NCI-H1105 treated with DMSO at 0.1 percent for 48 hours (cell line): ENCODE data around the gene FIG4.
"Not testable (repeated sequence)": the region's sequence is repeated elsewhere in the genome, so short reads cannot be mapped to it uniquely, and the experiment has no call there.

ENCODE experiments used
- DNase-seq: peaks from one replicate; lab custom pipeline; 2025; lab: John Stamatoyannopoulos, UW

FIG4 gene

DNA sequence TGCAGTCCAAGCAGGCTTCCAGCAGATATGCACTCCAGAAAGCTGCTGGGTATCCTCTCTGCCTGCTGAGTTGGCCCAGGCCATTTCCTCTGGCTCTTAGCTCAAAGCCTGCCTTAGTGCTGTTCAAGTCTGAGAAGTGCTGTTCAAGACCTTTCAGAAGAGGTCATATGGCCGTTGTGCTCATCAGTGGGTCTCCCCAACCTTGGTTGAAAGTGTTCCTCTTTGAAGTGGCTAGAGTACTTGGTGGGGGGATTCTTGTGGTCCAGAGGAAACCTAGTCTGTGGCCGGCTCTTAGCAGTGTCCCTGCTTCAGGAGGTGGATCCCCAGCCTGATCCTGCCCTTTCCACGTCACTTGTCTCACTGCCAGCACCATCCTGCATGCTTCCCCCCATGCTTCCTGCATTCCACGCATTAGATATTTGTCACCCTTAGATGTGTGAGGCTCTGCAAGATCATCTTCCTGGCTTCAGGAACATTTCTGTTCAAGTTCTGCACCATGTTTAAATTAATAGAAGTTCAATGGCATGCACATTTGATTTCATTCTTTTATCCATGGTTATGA lies 105.0 kb downstream of the FIG4 start:
- no peak for DNase-seq

DNA sequence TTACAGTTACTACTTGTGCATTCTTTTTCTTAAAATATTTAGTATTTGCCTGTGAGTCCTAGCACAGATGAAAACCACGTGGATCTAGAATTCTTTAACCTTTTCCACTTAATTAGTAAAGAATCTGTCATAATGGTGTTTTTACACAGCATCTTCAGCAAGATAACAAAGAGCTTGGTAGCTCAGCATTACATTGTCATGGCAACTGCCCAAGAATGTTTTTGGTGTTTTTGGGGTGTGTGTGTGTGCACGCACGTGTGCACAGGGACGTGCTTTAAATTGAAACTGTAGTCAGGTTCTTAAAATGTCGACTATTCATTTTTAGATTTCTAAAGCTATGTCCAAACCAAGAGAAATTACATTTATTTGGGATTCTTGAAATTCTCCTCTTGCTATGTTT lies 108.0 kb downstream of the FIG4 start:
- peak; percentile 43 for DNase-seq

DNA sequence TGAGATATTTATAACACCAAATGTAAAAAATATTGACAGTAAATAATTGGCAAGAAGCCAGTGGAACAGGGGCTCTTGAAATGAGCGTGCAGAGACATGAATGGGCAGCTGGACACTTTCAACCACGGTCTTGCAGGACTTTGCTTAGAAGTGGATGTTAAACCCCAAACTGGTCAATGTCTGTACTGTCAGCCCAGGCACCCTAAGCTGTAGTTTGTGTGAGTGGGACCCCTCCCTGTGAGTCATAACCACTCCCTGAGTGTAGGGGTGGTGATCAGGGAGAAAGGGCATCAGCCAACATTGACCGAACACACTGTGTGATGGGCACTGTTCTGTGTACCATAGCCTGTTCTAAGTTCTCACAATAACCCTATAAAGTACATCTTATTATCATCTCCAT lies 108.6 kb downstream of the FIG4 start:
- DNase-seq = peak; percentile 58

DNA sequence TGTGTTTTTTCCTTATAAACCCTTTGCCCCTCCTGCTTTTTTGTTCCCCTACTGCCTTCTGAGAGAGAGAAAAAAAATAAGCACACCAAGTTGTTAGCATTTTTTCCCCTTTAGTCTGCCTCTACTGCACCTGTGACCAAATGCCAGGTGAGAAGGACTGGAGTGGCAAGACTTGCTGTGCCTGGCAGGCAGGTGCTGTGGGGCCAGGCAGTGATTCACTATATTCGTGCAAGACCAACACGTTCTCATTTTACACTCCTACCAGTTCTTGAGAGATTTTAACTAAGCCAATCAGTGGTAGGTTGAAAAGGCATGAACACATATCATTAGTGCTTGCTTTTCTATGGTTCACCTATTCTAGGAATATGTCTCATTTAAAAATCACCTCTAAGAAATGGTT lies 109.7 kb downstream of the FIG4 start:
- peak; percentile 36 for DNase-seq

DNA sequence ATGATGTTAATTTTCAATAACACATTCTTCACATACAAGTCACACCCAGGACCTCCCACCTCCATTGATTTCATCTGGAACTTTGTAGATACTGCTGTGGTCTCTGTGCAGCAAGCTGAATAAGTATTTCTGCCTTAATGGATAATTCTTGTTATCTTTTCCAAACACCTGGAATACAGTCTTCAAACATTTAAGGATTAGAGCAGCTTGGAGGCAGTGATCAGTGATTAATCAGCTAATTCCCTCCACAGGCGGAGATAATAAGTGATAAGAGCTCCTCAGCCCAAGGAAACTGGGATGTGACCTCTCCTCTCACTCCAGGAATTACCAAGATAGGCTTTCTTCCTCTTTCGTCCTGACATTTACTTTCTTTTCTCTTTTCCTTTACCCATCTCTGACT lies 110.7 kb downstream of the FIG4 start:
- no peak for DNase-seq

DNA sequence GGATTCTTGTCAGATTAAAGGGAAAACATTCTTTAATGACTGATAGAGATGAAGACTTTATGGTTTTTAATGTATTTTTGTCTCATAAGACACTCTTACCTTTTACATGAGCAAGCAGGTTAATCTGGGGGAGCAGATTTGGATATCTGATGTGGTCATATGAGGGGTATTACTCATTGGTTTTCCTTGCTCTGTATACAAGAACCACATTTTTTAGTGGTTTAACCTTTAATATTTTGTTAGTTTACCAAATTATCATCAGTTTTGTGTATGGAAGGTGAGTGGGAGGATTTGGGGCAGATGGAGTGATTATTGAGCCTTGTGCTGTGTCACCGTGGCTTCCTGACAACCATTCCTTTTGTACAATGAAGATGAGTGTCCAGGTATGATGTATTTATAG lies 112.9 kb downstream of the FIG4 start:
- DNase-seq = no peak

DNA sequence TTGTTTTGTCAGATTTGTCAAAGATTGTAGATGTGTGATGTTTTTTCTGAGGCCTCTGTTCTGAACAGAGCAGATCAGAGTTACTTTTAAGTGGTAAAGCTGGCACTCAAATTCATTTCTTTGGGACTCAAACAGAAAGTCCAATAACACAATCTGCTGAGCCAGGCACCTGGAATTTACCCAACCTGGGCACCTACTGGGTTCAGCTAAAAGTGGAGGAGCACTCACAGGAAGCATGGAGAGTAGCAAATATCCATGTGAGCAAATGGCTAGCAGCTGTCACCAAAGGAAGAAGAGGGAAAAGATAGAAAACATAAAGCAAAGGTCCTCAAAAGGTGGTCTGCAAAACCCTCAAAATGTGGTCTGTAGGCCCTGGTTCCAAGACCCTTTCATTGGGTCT lies 116.8 kb downstream of the FIG4 start:
- no peak for DNase-seq

DNA sequence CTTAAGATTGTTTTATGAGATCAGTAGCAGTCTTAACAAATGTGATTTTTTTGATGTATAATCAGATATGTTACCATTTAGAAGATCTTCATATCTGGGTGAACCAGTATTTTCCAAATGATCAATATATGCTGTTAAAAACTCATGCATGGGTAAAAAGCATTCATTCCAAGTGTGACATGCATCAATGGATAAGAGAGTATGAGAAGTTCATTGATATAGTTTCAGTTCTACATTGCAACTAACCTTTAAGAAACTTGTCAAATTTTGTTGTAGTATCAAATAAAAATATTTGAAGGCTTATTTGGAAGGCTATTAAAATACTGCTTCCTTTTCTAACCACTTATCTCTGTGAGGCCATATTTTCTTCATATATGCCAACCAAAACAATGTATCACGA lies 117.7 kb downstream of the FIG4 start:
- no peak for DNase-seq

DNA sequence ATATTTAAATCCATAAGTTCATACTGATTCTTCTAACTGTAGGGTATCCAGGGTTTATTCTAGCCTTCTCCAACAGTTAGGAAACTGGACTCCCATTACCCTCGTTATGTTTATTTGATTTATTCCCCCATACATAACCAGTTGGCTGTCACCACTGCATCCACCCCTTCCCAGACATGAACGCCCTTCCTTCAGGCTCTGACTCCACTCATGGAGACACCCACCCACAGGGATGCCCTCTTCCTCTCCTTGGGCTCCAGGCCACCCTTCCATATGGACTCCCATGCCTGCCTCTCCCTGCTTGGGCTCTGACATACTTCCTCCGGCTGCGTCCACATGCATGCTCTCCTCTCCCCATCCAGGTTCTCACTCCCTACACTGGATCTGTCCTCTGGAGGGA lies 124.0 kb downstream of the FIG4 start:
- no peak for DNase-seq

DNA sequence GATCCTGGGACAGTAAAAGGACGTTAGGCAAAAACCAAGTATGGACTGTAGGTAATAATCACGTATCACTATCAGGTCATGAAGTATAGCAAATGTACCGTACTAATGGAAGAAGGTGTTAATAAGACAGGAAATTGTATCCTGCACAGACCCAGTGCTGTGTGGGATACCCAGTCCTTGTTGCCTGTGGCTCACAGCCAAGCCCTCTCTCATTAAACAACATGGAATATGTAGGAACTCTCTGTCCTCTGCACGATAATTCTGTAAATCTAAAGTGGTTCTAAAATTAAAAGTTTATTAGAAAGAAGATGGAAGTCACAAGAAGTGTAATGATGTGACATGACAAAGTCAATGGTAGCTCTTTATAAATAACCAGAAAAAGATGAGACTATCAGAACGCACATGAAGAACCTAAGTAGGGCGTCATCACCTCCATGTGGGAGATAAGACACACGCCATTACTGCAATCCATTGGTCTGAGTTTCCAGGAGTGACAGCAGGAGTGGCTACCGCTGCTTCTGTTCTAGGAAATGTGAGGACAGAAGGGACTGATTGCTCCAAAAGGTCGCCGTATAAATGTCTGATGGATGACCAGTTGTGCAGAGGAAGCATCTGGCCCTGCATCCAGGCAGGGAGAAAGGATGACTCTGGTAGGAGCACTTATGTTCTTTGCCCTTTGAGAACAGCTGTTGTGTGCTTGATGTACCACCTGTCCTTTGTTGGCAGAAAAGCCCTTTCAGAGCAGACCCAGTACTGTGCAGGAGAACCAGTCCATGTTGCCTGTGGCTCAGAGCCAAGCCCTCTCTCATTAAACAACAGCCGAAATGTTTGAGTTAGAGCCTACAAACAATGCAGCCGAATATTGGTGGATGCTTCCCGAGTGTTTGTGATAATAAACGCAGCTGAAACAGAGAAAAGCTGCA lies 125.6 kb downstream of the FIG4 start:
- peak; percentile 100 for DNase-seq

DNA sequence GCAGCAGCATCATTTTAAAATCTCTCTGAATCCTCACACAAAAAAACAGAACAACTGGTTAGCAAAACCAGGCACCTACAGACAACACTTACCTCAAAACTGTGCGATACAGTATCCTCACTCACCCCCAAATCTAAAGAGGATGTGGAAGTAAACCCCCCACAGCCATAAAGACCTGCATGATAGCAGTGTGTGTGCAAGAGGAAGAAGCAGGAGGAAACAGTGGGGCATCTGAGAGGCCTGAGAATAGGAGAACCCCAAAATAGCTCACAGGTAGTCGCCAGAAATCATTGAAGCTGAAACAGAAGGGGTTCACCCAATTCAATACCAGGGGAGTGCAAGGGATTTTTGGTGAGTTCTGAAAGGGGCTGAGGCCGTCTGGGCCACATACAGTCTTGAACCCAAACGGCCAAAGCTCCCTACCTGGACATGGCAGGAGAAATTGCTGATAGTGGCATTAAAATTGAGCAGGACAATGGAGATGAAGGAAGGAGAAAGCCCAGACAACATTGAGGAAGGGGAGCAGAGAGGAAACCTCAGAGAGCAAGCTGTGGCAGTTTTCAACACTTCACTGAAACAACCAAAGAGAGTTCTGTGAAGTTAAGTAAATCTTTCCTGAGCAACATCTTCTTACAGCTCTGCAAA lies 129.7 kb downstream of the FIG4 start:
- no peak for DNase-seq

DNA sequence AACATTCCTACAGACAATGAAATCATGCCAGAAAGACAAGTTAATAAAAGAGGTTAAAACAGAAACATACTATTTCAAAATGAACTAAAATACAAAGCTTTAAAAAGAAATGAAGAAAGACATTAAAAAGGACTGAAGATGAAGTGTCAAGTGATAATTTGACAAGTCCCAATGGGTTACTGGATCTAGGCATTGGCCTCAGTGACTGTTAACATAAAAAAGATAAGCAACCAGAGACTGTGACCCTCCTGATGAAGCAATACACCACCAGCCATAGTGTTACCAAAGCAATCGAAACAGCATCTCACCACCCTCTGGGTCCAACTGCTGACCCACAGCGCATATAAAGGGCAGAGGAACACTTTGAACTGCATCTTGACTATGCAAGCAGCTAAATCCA lies 130.3 kb downstream of the FIG4 start:
- DNase-seq = no peak

DNA sequence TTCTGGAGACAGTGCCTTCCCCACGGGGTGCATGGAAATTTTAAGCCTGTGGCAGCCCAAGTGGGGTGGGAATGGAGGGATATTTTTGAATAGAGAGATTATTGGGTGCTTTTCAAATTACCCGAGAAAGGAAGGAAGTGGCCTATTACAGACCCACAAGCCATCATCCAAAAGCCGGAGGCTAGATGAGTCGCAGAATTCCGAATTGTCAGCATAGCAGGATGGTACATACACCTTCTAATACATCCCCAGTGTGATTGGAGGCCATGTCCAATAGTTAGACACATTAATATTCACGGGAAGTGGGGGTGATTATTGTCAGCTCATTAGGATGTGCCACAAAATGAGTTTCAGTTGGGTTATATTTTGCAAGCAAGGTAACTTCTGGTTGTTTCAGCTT lies 133.0 kb downstream of the FIG4 start:
- DNase-seq = no peak

DNA sequence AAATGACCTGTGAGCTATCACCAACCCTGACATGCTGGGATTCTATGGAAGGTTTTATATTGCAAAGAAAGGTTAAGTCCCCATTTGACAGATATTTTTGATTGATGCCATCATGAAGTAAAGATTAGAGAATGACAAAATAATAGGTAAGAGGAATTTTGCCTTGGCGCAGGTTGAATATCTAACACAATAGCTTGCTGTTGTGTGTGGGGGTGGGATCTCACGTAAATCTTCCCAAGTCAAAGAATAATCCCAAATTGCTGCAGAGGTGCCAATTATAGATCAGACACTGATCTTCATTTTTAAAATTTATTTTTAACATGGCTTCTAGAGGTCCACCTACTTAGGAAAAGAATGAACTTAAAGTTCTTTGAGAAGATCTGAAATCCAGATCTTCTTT lies 135.5 kb downstream of the FIG4 start:
- DNase-seq = no peak

DNA sequence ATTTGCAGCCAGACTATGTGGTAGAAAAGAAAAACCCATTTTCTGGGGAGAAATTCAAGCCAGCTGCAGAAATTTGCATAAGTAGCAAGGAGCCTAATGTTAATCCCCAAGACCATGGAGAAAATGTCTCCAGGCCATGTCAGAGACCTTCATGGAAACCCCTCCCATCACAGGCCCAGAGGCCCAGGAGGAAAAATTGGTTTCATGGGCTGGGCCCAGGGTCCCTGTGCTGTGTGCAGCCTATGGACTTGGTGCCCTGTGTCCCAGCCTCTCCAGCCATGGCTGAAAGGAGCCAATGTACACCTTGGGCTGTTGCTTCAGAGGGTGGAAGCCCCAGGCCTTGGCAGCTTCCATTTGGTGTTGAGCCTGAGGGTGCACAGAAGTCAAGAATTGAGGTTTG lies 140.3 kb downstream of the FIG4 start:
- not testable (repeated sequence) for DNase-seq

DNA sequence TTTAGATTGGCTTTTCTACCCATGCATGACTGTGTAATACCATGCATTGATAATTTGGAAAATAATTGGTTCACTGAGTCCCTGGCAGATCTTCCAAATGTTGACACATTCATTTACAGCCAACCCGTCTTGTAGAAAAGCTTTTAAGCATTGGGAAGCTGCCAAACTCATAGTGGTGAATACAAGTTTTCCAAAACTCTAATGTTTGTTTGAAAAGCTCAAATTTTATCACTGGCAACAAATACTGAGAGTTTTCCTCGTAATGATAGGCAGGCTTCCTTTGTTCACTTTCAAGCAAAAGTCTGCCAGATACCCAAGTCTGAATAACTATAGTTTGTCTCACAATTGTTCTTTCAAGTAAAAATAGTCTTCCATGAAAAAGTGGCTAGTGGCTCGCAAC lies 143.0 kb downstream of the FIG4 start:
- peak; percentile 80 for DNase-seq

DNA sequence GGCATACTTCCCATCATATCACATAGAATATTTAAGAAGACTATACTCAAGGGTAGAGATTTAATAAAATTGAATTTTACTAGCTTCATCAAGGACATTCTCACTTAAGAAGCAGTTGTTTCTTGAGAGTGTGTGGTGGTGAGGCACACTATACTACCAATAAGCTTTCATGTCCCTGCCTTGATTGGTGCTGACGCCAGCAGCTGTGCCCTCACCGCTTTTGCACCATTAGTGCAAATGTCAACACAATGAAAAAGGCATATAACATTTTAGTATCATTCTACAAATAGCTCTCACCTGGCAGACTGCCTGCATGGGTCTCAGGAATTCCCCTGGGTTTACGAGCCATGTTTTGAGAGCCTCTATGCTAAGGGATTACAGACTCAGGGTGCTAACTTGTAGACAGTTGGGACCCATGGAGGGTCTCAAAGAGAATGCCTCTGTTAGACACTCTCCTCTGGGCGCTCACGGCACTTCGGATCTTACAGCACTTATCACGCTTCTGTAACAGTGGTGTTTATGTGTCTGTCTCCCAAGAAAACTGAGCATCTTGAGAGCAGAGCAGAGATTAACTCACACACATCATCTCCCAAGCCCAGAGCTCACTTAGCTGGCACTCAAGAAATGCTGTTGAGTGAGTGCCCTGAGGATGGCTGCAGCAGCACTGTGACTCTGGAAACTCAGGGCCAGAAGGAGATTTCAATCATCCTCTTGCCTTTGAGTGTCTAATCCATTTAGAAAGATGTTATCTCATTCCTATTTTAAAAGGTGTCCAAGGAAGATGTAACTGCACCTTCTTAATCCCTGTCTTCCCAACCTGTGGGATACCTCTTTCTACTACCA lies 143.7 kb downstream of the FIG4 start:
- peak; percentile 86 for DNase-seq

DNA sequence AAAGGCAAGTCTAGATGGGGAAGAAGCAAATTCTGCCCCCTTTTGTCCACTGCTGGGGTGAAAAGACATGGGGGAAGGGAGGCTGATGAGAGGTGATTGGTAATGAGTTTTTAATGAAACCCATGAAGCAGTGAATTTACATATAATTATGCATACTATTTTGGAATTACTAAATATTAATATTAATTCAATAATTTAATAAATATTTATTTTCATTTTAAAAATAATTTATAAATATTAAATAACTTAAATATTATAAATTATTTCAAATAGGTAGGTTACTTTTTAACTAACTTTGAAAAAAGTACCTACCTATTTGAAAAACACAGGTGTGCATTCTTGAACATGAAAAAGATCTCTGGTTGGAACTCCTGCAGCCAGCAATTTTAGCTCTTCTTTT lies 148.9 kb downstream of the FIG4 start:
- DNase-seq = no peak

DNA sequence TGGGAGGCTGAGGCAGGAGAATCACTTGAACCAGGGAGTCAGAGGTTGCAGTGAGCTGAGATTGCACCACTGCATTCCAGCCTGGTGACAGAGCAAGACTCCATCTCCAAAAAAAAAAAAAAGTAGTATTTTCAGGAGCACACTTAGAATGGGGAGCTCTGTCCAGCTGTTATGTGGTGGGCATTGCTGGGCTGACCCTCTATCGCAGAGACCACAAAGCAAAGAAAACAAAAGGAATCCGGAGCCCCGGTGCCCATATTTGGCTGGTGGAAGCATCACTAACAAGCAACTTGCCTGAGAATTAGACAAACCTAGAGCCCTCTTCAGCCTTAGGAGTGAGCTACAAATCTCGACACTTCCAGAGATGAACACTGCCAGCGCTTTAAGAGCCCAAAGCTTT lies 149.7 kb downstream of the FIG4 start:
- no peak for DNase-seq

DNA sequence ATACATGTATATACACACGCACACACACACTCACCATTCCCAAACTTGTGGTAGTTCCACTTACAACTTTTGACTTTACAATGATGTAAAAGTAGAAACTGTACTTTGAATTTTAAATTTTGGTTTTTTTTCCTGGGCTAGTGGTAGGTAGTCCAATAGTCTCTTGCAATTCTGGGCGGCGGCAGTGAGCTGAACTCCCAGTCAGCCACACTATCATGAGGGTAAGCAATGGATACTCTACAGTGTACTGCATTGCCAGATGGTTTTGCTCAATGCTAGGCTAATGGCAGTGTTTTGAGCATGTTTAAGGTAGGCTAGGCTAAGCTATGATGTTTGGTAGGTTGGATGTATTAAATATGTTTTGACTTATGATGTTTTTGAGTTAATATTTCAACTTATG lies 150.8 kb downstream of the FIG4 start:
- no peak for DNase-seq

DNA sequence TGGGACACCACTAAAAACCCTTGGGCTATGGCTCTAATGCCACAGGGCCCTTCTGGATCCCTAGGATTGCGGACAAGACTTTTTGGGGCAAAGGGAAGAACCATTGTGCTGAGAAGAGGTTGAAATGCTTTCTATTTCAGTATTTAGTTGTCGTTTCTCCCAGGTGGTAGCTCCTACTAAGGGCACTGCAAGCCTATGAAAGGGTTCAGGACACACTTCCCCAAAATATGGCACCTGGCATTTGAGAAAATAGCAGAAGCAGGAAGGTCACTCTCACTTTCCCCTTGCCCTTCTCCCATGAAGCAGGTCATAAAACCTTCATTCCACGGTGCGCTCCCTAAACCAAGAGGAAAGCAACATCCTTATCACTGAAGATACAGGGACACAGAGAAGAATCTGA lies 161.6 kb downstream of the FIG4 start:
- DNase-seq = no peak

DNA sequence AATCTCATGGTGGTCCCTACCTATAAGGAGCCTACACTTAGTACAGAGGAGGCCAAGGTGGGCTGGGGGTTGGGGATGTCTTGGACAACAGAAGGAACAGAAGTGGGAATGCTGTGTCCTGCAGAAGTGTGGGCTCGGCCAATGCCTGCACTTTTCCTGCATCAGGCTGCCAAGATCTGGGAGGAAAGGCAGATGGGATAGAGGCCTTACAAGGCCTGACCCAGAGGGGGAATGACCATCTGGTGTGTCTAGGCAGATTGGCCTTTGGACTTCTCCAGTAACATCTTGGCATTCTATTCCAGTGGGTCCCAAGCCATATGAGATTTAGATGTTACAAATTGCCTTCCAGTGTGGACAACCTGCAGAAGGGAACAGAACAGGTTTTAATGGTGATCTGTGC lies 162.3 kb downstream of the FIG4 start:
- DNase-seq = no peak
